ENCODE measurements around the gene SLC35F6.

Gene SLC35F6

GRCh38 chr2:26822877-26823276 lies 58.8 kb downstream of the SLC35F6 start:
- no peak for DNase-seq (ENCODE audit: low spot score)

Measured in NAMALWA (cell line).